K562 (cell line): ENCODE measurements around the gene PTPMT1. TPM values are rescaled to one million over a fixed set of nuclear protein-coding genes. Genes with fewer than 3 reads are reported as not detected.
A peak's percentile ranks its signal among the peaks of the same experiment; 100 is the strongest.

Experiments
- ARID2 ChIP-seq: fragments of 450-650 bp; IDR thresholded peaks from 2 replicates; pipeline ENCODE4 v1.6.1; 2017; ENCODE audit warnings: antibody characterized with exemption, mild to moderate bottlenecking
- CSDE1 ChIP-seq, 2 experiments: fragments of 450-650 bp; IDR thresholded peaks; 2 replicates each; pipeline ENCODE4 v1.6.1; 2016; ENCODE audit warnings: mild to moderate bottlenecking in 1 of 2
- FOXP1 ChIP-seq: sonication (generic); formaldehyde crosslinking; IDR thresholded peaks from 2 replicates; pipeline ENCODE4 v1.8.0; 2022; ENCODE audit warnings: mild to moderate bottlenecking, missing genetic modification reagents
- HLTF ChIP-seq: fragments of 450-650 bp; IDR thresholded peaks from 2 replicates; pipeline ENCODE4 v1.6.1; 2016
- JUN ChIP-seq, 2 experiments: sonication (generic) in 1 of 2; formaldehyde crosslinking in 1 of 2; IDR thresholded peaks; 2 replicates each; pipeline versions ENCODE4 v1.6.1 to v1.8.0; 2012 to 2022; ENCODE audit warnings: borderline replicate concordance in 2 of 2, mild to moderate bottlenecking in 2 of 2, improper control_type of control experiment in 1 of 2, low read depth in 1 of 2, low read length in 1 of 2, missing genetic modification reagents in 1 of 2
- MYBL2 ChIP-seq, 2 experiments: fragments of 450-650 bp in 1 of 2; sonication (generic) in 1 of 2; formaldehyde crosslinking in 1 of 2; IDR thresholded peaks; 2 replicates each; pipeline versions ENCODE4 v1.6.1 to v1.8.1; 2017 to 2022; ENCODE audit warnings: borderline replicate concordance in 1 of 2, inconsistent platforms in 1 of 2, low read depth in 1 of 2, mild to moderate bottlenecking in 1 of 2, missing genetic modification reagents in 1 of 2, moderate library complexity in 1 of 2
- MYC ChIP-seq, 2 experiments: fragments of 250-450 bp in 1 of 2; sonication (Bioruptor Pico) in 1 of 2; IDR thresholded peaks; 2 replicates each; pipeline versions ENCODE4 v1.5.1 to v1.6.1; 2012 to 2021; ENCODE audit warnings: low read depth in 2 of 2, borderline replicate concordance in 1 of 2, improper control_type of control experiment in 1 of 2, low read length in 1 of 2, mild to moderate bottlenecking in 1 of 2, moderate library complexity in 1 of 2
- PCBP1 ChIP-seq: fragments of 200-400 bp; formaldehyde crosslinking; IDR thresholded peaks from 2 replicates; pipeline ENCODE4 v1.6.1; 2018; ENCODE audit warnings: mild to moderate bottlenecking, low read depth, low read length; ENCODE audit not compliant: poor library complexity, severe bottlenecking
- PHB2 ChIP-seq: fragments of 450-650 bp; IDR thresholded peaks from 2 replicates; pipeline ENCODE4 v1.6.1; 2017; ENCODE audit warnings: low read depth
- PTBP1 ChIP-seq: fragments of 200-400 bp; formaldehyde crosslinking; IDR thresholded peaks from 2 replicates; pipeline ENCODE4 v1.6.1; 2017; ENCODE audit warnings: low read depth, low read length
- RAD21 ChIP-seq, 2 experiments: fragments of 250-450 bp in 1 of 2; fragments of 450-650 bp in 1 of 2; sonication (Bioruptor Pico) in 1 of 2; formaldehyde crosslinking in 1 of 2; IDR thresholded peaks in 1 of 2; conservative IDR thresholded peaks in 1 of 2; 2 replicates each; pipeline versions ENCODE4 v1.4.0 to v1.8.0; 2020 to 2022; ENCODE audit warnings: mild to moderate bottlenecking in 2 of 2, moderate library complexity in 1 of 2
- RNF2 ChIP-seq: sonication (generic); IDR thresholded peaks from 2 replicates; pipeline ENCODE4 v1.6.1; 2016
- SMC3 ChIP-seq: conservative IDR thresholded peaks from 2 replicates; pipeline ENCODE4 v1.6.1; 2011; ENCODE audit warnings: low read depth, low read length, improper control_type of control experiment; ENCODE audit not compliant: insufficient read depth
- SUPT5H ChIP-seq: fragments of 450-650 bp; IDR thresholded peaks from 2 replicates; pipeline ENCODE4 v1.6.1; 2016
- ZNF239 ChIP-seq: fragments of 250-450 bp; sonication (Bioruptor Pico); IDR thresholded peaks from 2 replicates; pipeline ENCODE4 v1.4.0; 2020; ENCODE audit warnings: mild to moderate bottlenecking
- polyA plus RNA-seq, 8 experiments: library from polyadenylated mRNA; depleted of rRNA in 4 of 8; stranded (reverse) in 5 of 8; unstranded in 3 of 8; fragments of >200 nt; fragmentation: Nextera tagmentation in 2 of 8; fragmentation: Illumina TruSeq in 1 of 8; extraction: Ambion mirVana in 2 of 8; extraction: Trizol in 1 of 8; gene quantifications; 2 replicates each; pipeline versions ENCODE4 v1.2.1 to v1.2.3, GENCODE V29; 2011 to 2014; ENCODE audit warnings: inconsistent platforms in 1 of 8, missing spikeins in 1 of 8
- total RNA-seq, 7 experiments: library from RNA; depleted of rRNA in 6 of 7; stranded (reverse); fragments of >200 nt in 6 of 7; fragmentation: Illumina TruSeq in 2 of 7; extraction: Trizol in 2 of 7; gene quantifications; 2 replicates each; pipeline versions ENCODE4 v1.2.1 to v1.2.3, GENCODE V29; 2011 to 2021; ENCODE audit warnings: low replicate concordance in 1 of 7
- TF ChIP-seq, protein P1 (sequence below): IDR thresholded peaks from 2 replicates; pipeline ENCODE4 v1.6.1; 2016; ENCODE audit warnings: missing genetic modification characterization, missing compliant biosample characterization
- TF ChIP-seq, protein P2 (sequence below): fragments of 250-450 bp; sonication (Bioruptor Pico); IDR thresholded peaks from 2 replicates; pipeline ENCODE4 v1.9.0; 2021; ENCODE audit warnings: mild to moderate bottlenecking
- TF ChIP-seq, protein P3 (sequence below): fragments of 250-450 bp; sonication (Bioruptor Pico); IDR thresholded peaks from 2 replicates; pipeline ENCODE4 v1.5.0; 2020; ENCODE audit warnings: mild to moderate bottlenecking
- TF ChIP-seq, protein P4 (sequence below): fragments of 450-650 bp; formaldehyde crosslinking; IDR thresholded peaks from 2 replicates; pipeline ENCODE4 v1.4.0; 2020; ENCODE audit warnings: mild to moderate bottlenecking, moderate library complexity
- TF ChIP-seq, protein P5 (sequence below), 3 experiments: IDR thresholded peaks in 2 of 3; conservative IDR thresholded peaks in 1 of 3; 2 replicates each; pipeline ENCODE4 v1.5.1; 2011 to 2012; ENCODE audit warnings: low read length in 3 of 3, mild to moderate bottlenecking in 3 of 3, control low read depth in 2 of 3, improper control_type of control experiment in 1 of 3, inconsistent platforms in 1 of 3, low read depth in 1 of 3, mixed read lengths in 1 of 3, moderate library complexity in 1 of 3; ENCODE audit not compliant: insufficient read depth in 2 of 3

The PTPMT1 gene
- total and polyA plus RNA-seq, 9 of the 15 experiments (the other 6 are each of a cell fraction or from before 2014, with no cell fraction given), result 10.4 to 140 (median 67.2) TPM

DNA sequence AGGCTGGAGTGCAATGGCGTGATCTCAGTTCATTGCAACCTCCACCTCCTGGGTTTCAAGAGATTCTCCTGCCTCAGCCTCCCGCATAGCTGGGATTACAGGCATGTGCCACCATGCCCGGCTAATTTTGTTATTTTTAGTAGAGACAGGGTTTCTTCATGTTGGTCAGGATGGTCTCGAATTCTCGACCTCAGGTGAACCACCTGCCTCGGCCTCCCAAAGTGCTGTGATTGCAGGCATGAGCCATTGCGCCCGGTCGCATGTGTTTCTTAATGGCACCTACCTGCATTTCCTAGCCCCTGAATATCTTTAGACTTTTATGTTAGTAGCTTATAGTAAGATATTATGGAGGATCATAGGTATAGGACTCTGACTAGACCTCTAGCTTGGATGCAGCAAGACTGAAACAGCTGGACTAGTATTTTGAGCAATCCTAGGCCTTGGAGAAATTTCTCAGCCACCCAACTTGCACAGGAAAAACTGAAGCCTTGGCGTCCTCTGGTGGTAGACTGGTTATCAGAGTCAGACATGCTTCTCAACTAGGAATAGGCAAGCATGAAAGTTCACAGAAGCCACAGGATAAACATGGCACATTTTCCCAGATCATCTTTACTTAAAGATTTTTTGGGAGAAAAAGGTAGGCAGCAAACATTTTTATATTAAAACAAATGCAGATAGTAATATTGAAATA, 51.5 kb downstream of the PTPMT1 start (continued):
- TF ChIP-seq JUN (IDR thresholded peaks at IDR 0.05; ENCODE audit: borderline replicate concordance, low read depth, low read length) (no peak), JUN (CRISPR knock-in tag; IDR thresholded peaks at IDR 0.05; ENCODE audit: borderline replicate concordance) (no peak), SMC3 (peak; percentile 70), PCBP1 (no peak), PTBP1 (no peak), ZNF239 (no peak), PHB2 (no peak), MYC (IDR thresholded peaks at IDR 0.05; ENCODE audit: low read depth, low read length) (0 out of 2 replicates have a peak, but pooled peaks have one; percentile 19), MYC (CRISPR knock-in tag; IDR thresholded peaks at IDR 0.05; ENCODE audit: borderline replicate concordance, low read depth) (no peak), SUPT5H (peak; percentile 6; the same call in 1 of the 2 replicates), HLTF (no peak), ARID2 (no peak), FOXP1 (CRISPR knock-in tag) (no peak), MYBL2 (IDR thresholded peaks at IDR 0.05; ENCODE audit: low read depth) (no peak), MYBL2 (CRISPR knock-in tag; IDR thresholded peaks at IDR 0.05; ENCODE audit: borderline replicate concordance) (no peak), RAD21 (CRISPR knock-in tag; conservative IDR thresholded peaks at IDR 0.05 in 1 of 2, IDR thresholded peaks at IDR 0.05 in 1 of 2) (peak; percentile 83 to 86), CSDE1 (IDR thresholded peaks at IDR 0.05) (no peak), RNF2 (no peak)
- TF ChIP-seq, protein P1, sequence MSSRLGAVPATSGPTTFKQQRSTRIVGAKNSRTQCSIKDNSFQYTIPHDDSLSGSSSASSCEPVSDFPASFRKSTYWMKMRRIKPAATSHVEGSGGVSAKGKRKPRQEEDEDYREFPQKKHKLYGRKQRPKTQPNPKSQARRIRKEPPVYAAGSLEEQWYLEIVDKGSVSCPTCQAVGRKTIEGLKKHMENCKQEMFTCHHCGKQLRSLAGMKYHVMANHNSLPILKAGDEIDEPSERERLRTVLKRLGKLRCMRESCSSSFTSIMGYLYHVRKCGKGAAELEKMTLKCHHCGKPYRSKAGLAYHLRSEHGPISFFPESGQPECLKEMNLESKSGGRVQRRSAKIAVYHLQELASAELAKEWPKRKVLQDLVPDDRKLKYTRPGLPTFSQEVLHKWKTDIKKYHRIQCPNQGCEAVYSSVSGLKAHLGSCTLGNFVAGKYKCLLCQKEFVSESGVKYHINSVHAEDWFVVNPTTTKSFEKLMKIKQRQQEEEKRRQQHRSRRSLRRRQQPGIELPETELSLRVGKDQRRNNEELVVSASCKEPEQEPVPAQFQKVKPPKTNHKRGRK (tag), result no peak
- TF ChIP-seq, protein P2, sequence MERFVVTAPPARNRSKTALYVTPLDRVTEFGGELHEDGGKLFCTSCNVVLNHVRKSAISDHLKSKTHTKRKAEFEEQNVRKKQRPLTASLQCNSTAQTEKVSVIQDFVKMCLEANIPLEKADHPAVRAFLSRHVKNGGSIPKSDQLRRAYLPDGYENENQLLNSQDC (CRISPR knock-in tag), result no peak
- TF ChIP-seq, protein P3, sequence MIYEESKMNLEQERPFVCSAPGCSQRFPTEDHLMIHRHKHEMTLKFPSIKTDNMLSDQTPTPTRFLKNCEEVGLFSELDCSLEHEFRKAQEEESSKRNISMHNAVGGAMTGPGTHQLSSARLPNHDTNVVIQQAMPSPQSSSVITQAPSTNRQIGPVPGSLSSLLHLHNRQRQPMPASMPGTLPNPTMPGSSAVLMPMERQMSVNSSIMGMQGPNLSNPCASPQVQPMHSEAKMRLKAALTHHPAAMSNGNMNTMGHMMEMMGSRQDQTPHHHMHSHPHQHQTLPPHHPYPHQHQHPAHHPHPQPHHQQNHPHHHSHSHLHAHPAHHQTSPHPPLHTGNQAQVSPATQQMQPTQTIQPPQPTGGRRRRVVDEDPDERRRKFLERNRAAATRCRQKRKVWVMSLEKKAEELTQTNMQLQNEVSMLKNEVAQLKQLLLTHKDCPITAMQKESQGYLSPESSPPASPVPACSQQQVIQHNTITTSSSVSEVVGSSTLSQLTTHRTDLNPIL (CRISPR knock-in tag), result no peak
- TF ChIP-seq, protein P4, sequence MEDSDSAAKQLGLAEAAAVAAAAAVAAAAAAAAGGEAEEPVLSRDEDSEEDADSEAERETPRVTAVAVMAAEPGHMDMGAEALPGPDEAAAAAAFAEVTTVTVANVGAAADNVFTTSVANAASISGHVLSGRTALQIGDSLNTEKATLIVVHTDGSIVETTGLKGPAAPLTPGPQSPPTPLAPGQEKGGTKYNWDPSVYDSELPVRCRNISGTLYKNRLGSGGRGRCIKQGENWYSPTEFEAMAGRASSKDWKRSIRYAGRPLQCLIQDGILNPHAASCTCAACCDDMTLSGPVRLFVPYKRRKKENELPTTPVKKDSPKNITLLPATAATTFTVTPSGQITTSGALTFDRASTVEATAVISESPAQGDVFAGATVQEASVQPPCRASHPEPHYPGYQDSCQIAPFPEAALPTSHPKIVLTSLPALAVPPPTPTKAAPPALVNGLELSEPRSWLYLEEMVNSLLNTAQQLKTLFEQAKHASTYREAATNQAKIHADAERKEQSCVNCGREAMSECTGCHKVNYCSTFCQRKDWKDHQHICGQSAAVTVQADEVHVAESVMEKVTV, result peak; percentile 58; the same call in 1 of the 2 replicates
- TF ChIP-seq, protein P5, sequence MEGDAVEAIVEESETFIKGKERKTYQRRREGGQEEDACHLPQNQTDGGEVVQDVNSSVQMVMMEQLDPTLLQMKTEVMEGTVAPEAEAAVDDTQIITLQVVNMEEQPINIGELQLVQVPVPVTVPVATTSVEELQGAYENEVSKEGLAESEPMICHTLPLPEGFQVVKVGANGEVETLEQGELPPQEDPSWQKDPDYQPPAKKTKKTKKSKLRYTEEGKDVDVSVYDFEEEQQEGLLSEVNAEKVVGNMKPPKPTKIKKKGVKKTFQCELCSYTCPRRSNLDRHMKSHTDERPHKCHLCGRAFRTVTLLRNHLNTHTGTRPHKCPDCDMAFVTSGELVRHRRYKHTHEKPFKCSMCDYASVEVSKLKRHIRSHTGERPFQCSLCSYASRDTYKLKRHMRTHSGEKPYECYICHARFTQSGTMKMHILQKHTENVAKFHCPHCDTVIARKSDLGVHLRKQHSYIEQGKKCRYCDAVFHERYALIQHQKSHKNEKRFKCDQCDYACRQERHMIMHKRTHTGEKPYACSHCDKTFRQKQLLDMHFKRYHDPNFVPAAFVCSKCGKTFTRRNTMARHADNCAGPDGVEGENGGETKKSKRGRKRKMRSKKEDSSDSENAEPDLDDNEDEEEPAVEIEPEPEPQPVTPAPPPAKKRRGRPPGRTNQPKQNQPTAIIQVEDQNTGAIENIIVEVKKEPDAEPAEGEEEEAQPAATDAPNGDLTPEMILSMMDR (IDR thresholded peaks at IDR 0.05 in 2 of 3, conservative IDR thresholded peaks at IDR 0.05 in 1 of 3; ENCODE audit: insufficient read depth in 2 of 3, low read depth in 1 of 3, low read length in 3 of 3), result peak; percentile 69 to 87 (median 78)
